Right lobe of liver (tissue), 4 donors: ENCODE measurements around the gene CFAP119.

Experiments
- POLR2A ChIP-seq: fragments of 450-650 bp; IDR thresholded peaks from one replicate; pipeline ENCODE4 v1.6.1; 2017; ENCODE audit warnings: antibody characterized with exemption, mild to moderate bottlenecking
- TF ChIP-seq, protein P1 (sequence below), 4 donors: fragments of 200-600 bp in 3 of 4; fragments of 450-650 bp in 1 of 4; IDR thresholded peaks; one replicate each; pipeline versions ENCODE4 v1.5.1 to v1.8.0; 2016 to 2022; ENCODE audit warnings: antibody characterized with exemption in 4 of 4, mild to moderate bottlenecking in 2 of 4
- donor health status: DM: no; HTN: no; CAD: no.
- donor health status: DM: no; HTN: no; CAD: no.
- donor health status: DM: no; HTN: yes; CAD: no.

DNA sequence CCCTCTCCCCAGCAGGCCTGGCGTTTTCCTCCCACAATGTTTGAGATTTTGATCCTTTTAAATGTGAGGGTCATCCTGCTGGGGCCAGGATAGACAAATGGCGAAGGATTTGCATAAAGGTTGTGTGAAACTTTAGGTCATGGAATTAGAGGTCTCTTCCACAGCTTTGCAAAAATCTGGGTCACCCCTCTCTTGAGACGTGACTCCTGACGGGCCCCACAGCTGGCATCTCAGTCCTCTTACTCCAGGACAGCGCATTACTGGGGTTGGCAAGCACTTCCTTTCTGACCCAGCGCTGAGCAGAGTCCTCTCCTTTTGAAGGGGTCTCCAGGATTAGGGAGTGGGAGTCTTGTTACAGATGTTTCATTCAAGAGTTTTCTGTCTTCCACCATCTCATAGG is 17.7 kb upstream of the CFAP119 start:
- TF ChIP-seq, protein P1, sequence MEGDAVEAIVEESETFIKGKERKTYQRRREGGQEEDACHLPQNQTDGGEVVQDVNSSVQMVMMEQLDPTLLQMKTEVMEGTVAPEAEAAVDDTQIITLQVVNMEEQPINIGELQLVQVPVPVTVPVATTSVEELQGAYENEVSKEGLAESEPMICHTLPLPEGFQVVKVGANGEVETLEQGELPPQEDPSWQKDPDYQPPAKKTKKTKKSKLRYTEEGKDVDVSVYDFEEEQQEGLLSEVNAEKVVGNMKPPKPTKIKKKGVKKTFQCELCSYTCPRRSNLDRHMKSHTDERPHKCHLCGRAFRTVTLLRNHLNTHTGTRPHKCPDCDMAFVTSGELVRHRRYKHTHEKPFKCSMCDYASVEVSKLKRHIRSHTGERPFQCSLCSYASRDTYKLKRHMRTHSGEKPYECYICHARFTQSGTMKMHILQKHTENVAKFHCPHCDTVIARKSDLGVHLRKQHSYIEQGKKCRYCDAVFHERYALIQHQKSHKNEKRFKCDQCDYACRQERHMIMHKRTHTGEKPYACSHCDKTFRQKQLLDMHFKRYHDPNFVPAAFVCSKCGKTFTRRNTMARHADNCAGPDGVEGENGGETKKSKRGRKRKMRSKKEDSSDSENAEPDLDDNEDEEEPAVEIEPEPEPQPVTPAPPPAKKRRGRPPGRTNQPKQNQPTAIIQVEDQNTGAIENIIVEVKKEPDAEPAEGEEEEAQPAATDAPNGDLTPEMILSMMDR (IDR thresholded peaks at IDR 0.05) = no peak
- no peak for TF ChIP-seq POLR2A
